VCaP (cell line): ENCODE data around the gene CFAP299.
"Not testable (repeated sequence)": the region's sequence is repeated elsewhere in the genome, so short reads cannot be mapped to it uniquely, and the experiment has no call there.

Source experiments
- H3K27ac ChIP-seq: fragments of 450-650 bp; 2 replicates; pipeline ENCODE4 v1.5.1; 2017
- TF ChIP-seq, protein P1 (sequence below): fragments of 450-650 bp; conservative IDR thresholded peaks from 2 replicates; pipeline ENCODE4 v1.5.1; 2017; ENCODE audit warnings: mild to moderate bottlenecking, moderate library complexity

Gene CFAP299

GRCh38 chr4:80431203-80431965 lies 95.9 kb downstream of the CFAP299 start:
- H3K27ac ChIP-seq = no peak overlapping the region
- TF ChIP-seq, protein P1, sequence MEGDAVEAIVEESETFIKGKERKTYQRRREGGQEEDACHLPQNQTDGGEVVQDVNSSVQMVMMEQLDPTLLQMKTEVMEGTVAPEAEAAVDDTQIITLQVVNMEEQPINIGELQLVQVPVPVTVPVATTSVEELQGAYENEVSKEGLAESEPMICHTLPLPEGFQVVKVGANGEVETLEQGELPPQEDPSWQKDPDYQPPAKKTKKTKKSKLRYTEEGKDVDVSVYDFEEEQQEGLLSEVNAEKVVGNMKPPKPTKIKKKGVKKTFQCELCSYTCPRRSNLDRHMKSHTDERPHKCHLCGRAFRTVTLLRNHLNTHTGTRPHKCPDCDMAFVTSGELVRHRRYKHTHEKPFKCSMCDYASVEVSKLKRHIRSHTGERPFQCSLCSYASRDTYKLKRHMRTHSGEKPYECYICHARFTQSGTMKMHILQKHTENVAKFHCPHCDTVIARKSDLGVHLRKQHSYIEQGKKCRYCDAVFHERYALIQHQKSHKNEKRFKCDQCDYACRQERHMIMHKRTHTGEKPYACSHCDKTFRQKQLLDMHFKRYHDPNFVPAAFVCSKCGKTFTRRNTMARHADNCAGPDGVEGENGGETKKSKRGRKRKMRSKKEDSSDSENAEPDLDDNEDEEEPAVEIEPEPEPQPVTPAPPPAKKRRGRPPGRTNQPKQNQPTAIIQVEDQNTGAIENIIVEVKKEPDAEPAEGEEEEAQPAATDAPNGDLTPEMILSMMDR = no peak

GRCh38 chr4:80434238-80434637 lies 98.7 kb downstream of the CFAP299 start:
- H3K27ac ChIP-seq = no peak overlapping the region
- TF ChIP-seq, protein P1 = no peak

- TF ChIP-seq, protein P1 = no peak
Measured at GRCh38 chr4:80438016-80438415, 102.5 kb downstream of the CFAP299 start.

GRCh38 chr4:80439294-80440061 lies 103.9 kb downstream of the CFAP299 start:
- H3K27ac ChIP-seq = not testable (repeated sequence)

More at GRCh38 chr4:80438016-80438415, 102.5 kb downstream of the CFAP299 start:
- no peak overlapping the region for H3K27ac ChIP-seq

- H3K27ac ChIP-seq = no peak overlapping the region
- TF ChIP-seq, protein P1 = no peak
Measured at GRCh38 chr4:80446248-80446647, 110.7 kb downstream of the CFAP299 start.

GRCh38 chr4:80446664-80447063 lies 111.1 kb downstream of the CFAP299 start:
- H3K27ac ChIP-seq = no peak overlapping the region
- TF ChIP-seq, protein P1 = no peak

DNA sequence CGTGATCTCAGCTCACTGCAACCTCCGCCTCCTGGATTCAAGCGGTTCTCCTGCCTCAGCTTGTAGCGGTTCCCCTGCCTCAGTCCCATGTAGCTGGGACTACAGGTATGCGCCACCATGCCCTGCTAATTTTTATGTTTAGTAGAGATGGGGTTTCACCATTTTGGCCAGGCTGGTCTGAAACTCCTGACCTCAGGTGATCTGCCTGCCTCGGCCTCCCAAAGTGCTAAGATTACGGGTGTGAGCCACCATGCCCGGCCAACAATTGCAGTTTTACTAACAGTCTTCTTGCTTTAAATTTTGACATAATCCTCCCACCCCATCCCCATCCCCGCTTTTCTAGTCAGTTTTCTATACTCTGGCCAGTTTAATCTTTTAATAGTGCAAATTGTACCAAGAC lies 112.0 kb downstream of the CFAP299 start:
- no peak overlapping the region for H3K27ac ChIP-seq
- TF ChIP-seq, protein P1 = no peak

DNA sequence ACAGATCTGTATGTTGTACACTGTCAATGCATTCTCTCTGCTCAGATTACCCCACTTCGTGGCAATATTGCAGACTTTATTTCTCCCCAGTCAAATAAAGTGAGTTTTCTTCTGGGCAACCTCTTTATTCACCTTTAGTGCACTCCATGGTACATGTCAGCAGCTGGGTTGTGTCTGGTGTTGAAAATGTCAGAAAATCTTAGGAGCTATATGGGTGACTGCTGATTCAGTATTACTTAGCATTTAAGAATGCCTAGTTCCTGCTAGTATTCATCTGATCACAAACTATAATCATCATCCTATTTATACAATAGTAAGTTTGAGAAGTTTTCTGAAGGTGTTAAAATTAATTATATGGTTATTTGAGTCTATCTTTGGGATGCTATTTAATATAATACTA lies 112.5 kb downstream of the CFAP299 start:
- no peak overlapping the region for H3K27ac ChIP-seq
- TF ChIP-seq, protein P1 = no peak
